ENCODE results near the gene WDR20.

WDR20 gene

DNA sequence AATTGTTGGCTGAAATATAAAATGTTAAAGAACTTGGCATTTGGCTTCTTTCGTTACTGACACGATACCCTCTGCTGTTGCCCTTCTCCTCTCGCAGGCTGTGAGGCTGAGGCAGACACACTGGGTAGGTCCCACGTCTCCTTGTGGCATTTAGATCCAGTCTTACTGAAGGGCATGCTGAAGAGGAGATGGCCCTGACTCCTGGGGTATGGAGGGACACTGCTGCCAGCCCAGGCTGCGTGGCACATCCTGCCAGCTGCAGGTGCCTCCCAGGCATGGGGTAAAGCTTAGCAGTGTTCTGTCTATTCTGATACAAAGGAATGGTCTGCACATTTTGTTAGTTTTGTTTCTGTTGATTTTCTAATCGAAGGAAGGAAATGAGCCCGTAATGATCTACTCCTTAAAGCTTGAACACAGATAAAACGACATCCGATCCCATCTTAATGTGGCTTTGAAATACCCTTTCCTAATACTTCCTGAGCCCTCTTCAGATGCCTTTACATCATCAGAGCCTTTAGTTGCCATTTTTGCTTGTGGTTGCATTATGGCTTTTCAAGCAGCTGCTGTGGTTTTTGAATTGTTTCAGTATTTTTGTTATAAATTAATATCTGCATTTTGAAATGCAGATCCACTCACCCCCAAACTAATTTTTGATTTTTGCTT is 61.1 kb downstream of the WDR20 start:
- H3F3A ChIP-seq (ENCODE audit: insufficient read depth, low read length), result no peaks in the 10 kb centered on the region
- H3K9ac ChIP-seq (ENCODE audit: low read length), result no peak overlapping the region
- H3K36me3 ChIP-seq (replicated peaks; ENCODE audit: insufficient read depth, low read length), result no peaks in the 10 kb centered on the region
- H2AFZ ChIP-seq (ENCODE audit: low read length), result no peak overlapping the region
- no peak overlapping the region for H3K4me2 ChIP-seq (ENCODE audit: low read depth, low read length)
- no peaks in the 10 kb centered on the region for H3K9me2 ChIP-seq (replicated peaks; ENCODE audit: insufficient read depth, low read length)
- no peak for TF ChIP-seq EZH2phosphoT487 (IDR thresholded peaks at IDR 0.05; ENCODE audit: low read length)
- TF ChIP-seq EZH2 (optimal IDR thresholded peaks at IDR 0.05; ENCODE audit: low read depth, low read length), result no peak
- TF ChIP-seq, protein P1, sequence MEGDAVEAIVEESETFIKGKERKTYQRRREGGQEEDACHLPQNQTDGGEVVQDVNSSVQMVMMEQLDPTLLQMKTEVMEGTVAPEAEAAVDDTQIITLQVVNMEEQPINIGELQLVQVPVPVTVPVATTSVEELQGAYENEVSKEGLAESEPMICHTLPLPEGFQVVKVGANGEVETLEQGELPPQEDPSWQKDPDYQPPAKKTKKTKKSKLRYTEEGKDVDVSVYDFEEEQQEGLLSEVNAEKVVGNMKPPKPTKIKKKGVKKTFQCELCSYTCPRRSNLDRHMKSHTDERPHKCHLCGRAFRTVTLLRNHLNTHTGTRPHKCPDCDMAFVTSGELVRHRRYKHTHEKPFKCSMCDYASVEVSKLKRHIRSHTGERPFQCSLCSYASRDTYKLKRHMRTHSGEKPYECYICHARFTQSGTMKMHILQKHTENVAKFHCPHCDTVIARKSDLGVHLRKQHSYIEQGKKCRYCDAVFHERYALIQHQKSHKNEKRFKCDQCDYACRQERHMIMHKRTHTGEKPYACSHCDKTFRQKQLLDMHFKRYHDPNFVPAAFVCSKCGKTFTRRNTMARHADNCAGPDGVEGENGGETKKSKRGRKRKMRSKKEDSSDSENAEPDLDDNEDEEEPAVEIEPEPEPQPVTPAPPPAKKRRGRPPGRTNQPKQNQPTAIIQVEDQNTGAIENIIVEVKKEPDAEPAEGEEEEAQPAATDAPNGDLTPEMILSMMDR (IDR thresholded peaks at IDR 0.05; ENCODE audit: low read length), result no peak
- H3K9me3 ChIP-seq (replicated peaks; ENCODE audit: insufficient read depth, low read length), result no peaks in the 10 kb centered on the region
- no peaks in the 10 kb centered on the region for H3K4me1 ChIP-seq (ENCODE audit: low read length)
- H3K79me2 ChIP-seq (ENCODE audit: low read length), result no peaks in the 10 kb centered on the region
- H3K27me3 ChIP-seq (replicated peaks; ENCODE audit: insufficient read depth, low read length), result no peaks in the 10 kb centered on the region
- DNase-seq, result no peak
- H3K27ac ChIP-seq (ENCODE audit: low read length), result no peak overlapping the region
- H4K20me1 ChIP-seq (ENCODE audit: insufficient read depth, low read length), result no peaks in the 10 kb centered on the region
- H3K4me3 ChIP-seq (ENCODE audit: low read length), result no peak overlapping the region

DNA sequence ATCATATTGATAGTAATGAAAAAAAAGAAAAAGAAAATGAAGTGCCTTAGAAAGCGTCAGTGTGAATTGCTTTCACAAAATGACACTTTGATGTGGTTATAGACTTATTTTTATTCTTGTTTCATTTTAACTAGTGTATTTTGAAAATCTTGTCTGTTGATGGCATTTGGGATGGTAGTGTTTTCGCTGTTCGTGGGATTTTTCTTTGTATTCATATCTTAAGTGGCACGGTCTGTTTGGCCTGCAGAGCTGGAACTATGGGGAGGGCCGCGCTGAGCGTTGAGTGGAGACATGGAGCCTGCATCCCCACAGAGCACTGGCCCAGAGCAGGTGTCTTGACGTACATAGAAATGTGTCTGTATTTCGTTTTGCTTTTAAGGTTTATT is 61.6 kb downstream of the WDR20 start:
- Histone ChIP-seq H3K4me1 (ENCODE audit: low read length) (no peaks in the 10 kb centered on the region), H3K9me2 (replicated peaks; ENCODE audit: insufficient read depth, low read length) (no peaks in the 10 kb centered on the region), H3K27ac (ENCODE audit: low read length) (no peak overlapping the region), H3K79me2 (ENCODE audit: low read length) (no peaks in the 10 kb centered on the region), H3K36me3 (replicated peaks; ENCODE audit: insufficient read depth, low read length) (no peaks in the 10 kb centered on the region), H3K9ac (ENCODE audit: low read length) (no peak overlapping the region), H3F3A (ENCODE audit: insufficient read depth, low read length) (no peaks in the 10 kb centered on the region), H3K4me2 (ENCODE audit: low read depth, low read length) (no peak overlapping the region), H3K27me3 (replicated peaks; ENCODE audit: insufficient read depth, low read length) (no peaks in the 10 kb centered on the region), H2AFZ (ENCODE audit: low read length) (no peak overlapping the region), H4K20me1 (ENCODE audit: insufficient read depth, low read length) (no peaks in the 10 kb centered on the region), H3K4me3 (ENCODE audit: low read length) (no peak overlapping the region), H3K9me3 (replicated peaks; ENCODE audit: insufficient read depth, low read length) (no peaks in the 10 kb centered on the region)
- TF ChIP-seq, protein P1 (IDR thresholded peaks at IDR 0.05; ENCODE audit: low read length), result no peak
- TF ChIP-seq EZH2phosphoT487 (IDR thresholded peaks at IDR 0.05; ENCODE audit: low read length) (no peak), EZH2 (optimal IDR thresholded peaks at IDR 0.05; ENCODE audit: low read depth, low read length) (no peak)
- DNase-seq, result no peak

DNA sequence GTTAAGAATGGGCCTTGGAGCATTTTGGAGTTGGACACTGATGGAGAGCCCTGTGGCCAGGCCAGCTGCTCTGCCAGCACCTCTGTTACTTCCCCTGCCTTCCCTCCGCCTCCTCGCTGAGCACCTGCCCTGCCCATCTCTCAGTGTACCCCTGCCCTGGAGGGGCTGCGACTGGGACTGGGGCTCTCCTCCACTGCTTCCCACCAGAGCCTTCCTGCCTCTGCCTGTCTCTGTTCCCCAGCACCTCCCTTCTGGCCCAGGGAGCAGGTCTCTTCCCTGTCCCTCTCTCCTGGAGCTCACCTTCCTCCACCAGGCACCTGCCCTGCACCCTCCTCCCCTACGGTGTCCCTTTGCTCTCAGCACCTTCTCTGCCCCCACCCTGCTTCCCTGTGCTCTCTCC is 62.1 kb downstream of the WDR20 start:
- no peaks in the 10 kb centered on the region for H3K4me1 ChIP-seq (ENCODE audit: low read length)
- no peak overlapping the region for H3K4me2 ChIP-seq (ENCODE audit: low read depth, low read length)
- H3F3A ChIP-seq (ENCODE audit: insufficient read depth, low read length), result no peaks in the 10 kb centered on the region
- H3K27me3 ChIP-seq (replicated peaks; ENCODE audit: insufficient read depth, low read length), result no peaks in the 10 kb centered on the region
- no peak for TF ChIP-seq EZH2phosphoT487 (IDR thresholded peaks at IDR 0.05; ENCODE audit: low read length)
- TF ChIP-seq, protein P1 (IDR thresholded peaks at IDR 0.05; ENCODE audit: low read length), result no peak
- no peak for TF ChIP-seq EZH2 (optimal IDR thresholded peaks at IDR 0.05; ENCODE audit: low read depth, low read length)
- H3K9ac ChIP-seq (ENCODE audit: low read length), result no peak overlapping the region
- H3K9me2 ChIP-seq (replicated peaks; ENCODE audit: insufficient read depth, low read length), result no peaks in the 10 kb centered on the region
- H4K20me1 ChIP-seq (ENCODE audit: insufficient read depth, low read length), result no peaks in the 10 kb centered on the region
- H3K9me3 ChIP-seq (replicated peaks; ENCODE audit: insufficient read depth, low read length), result no peaks in the 10 kb centered on the region
- no peak overlapping the region for H2AFZ ChIP-seq (ENCODE audit: low read length)
- H3K4me3 ChIP-seq (ENCODE audit: low read length), result no peak overlapping the region
- no peak overlapping the region for H3K27ac ChIP-seq (ENCODE audit: low read length)
- no peaks in the 10 kb centered on the region for H3K79me2 ChIP-seq (ENCODE audit: low read length)
- no peak for DNase-seq
- no peaks in the 10 kb centered on the region for H3K36me3 ChIP-seq (replicated peaks; ENCODE audit: insufficient read depth, low read length)

Data from MM.1S (cell line).